Astrocyte (in vitro differentiated cells and primary cell): ENCODE measurements around the gene C22orf39. TPM values are rescaled to one million over a fixed set of nuclear protein-coding genes. Genes with fewer than 3 reads are reported as not detected.

Experiments
- DNase-seq: peaks from one replicate; pipeline ENCODE4 v3.0.0-alpha.2; 2010; ENCODE audit warnings: low read depth
- FAIRE-seq: peaks from 2 replicates; lab custom pipeline; 2011; peaks lifted over from hg19 to GRCh38; lab: Jason Lieb, UNC
- H2AFZ ChIP-seq: 2 replicates; pipeline ENCODE4 v1.6.0; 2012; ENCODE audit warnings: low read depth, low read length, inconsistent platforms
- H3K27ac ChIP-seq: 2 replicates; pipeline ENCODE4 v1.5.1; 2011; ENCODE audit warnings: low read depth, low read length, inconsistent platforms
- H3K27me3 ChIP-seq: 2 replicates; pipeline ENCODE4 v1.6.0; 2011; ENCODE audit warnings: low read length, inconsistent platforms; ENCODE audit not compliant: insufficient read depth
- H3K36me3 ChIP-seq: 2 replicates; pipeline ENCODE4 v1.5.1; 2011; ENCODE audit warnings: low read length, inconsistent platforms; ENCODE audit not compliant: insufficient read depth
- H3K4me1 ChIP-seq: 2 replicates; pipeline ENCODE4 v1.5.1; 2011; ENCODE audit warnings: low read length, inconsistent platforms; ENCODE audit not compliant: insufficient read depth
- H3K4me2 ChIP-seq: 2 replicates; pipeline ENCODE4 v1.6.0; 2012; ENCODE audit warnings: low read length, inconsistent platforms
- H3K4me3 ChIP-seq: 2 replicates; pipeline ENCODE4 v1.5.1; 2011; ENCODE audit warnings: low read depth, mild to moderate bottlenecking, low read length, inconsistent platforms; ENCODE audit not compliant: insufficient read depth
- H3K79me2 ChIP-seq: 2 replicates; pipeline ENCODE4 v1.6.0; 2012; ENCODE audit warnings: mild to moderate bottlenecking, low read length, inconsistent platforms; ENCODE audit not compliant: insufficient read depth
- H3K9ac ChIP-seq: 2 replicates; pipeline ENCODE4 v1.6.0; 2012; ENCODE audit warnings: mild to moderate bottlenecking, low read length, inconsistent platforms
- H3K9me3 ChIP-seq: 2 replicates; pipeline ENCODE4 v1.5.1; 2012; ENCODE audit warnings: low read depth, mild to moderate bottlenecking, low read length, inconsistent platforms; ENCODE audit not compliant: insufficient read depth
- H4K20me1 ChIP-seq: 2 replicates; pipeline ENCODE4 v1.6.0; 2012; ENCODE audit warnings: low read length, inconsistent platforms; ENCODE audit not compliant: insufficient read depth
- H3K27ac Mint-ChIP-seq: one replicate; pipeline ENCODE4 v1.8.0; 2021; ENCODE audit warnings: mild to moderate bottlenecking, mixed read lengths; ENCODE audit not compliant: unreplicated experiment
- H3K27me3 Mint-ChIP-seq: one replicate; pipeline ENCODE4 v1.8.0; 2021; ENCODE audit warnings: low read depth, mixed read lengths; ENCODE audit not compliant: unreplicated experiment
- H3K36me3 Mint-ChIP-seq: one replicate; pipeline ENCODE4 v1.8.0; 2021; ENCODE audit warnings: low read depth, mixed read lengths; ENCODE audit not compliant: unreplicated experiment
- H3K4me1 Mint-ChIP-seq: one replicate; pipeline ENCODE4 v1.8.0; 2021; ENCODE audit warnings: low read depth, mixed read lengths; ENCODE audit not compliant: unreplicated experiment
- H3K4me3 Mint-ChIP-seq: one replicate; pipeline ENCODE4 v1.8.0; 2021; ENCODE audit warnings: mild to moderate bottlenecking, moderate library complexity, mixed read lengths; ENCODE audit not compliant: unreplicated experiment
- H3K9me3 Mint-ChIP-seq: one replicate; pipeline ENCODE4 v1.8.0; 2021; ENCODE audit warnings: mild to moderate bottlenecking, mixed read lengths; ENCODE audit not compliant: unreplicated experiment
- EZH2 ChIP-seq: IDR thresholded peaks from 2 replicates; pipeline ENCODE4 v1.6.1; 2012; ENCODE audit warnings: mild to moderate bottlenecking, low read length, inconsistent platforms; ENCODE audit not compliant: insufficient read depth
- total RNA-seq: library from RNA; stranded (reverse); gene quantifications from 2 replicates; pipeline ENCODE4 v1.2.1, GENCODE V29; 2021
- TF ChIP-seq, protein P1 (sequence below): IDR thresholded peaks from 2 replicates; pipeline ENCODE4 v1.5.1; 2011; ENCODE audit warnings: low read depth, mild to moderate bottlenecking, inconsistent platforms, low read length, moderate library complexity; ENCODE audit not compliant: insufficient read depth

C22orf39 gene
- total RNA-seq, 1 donor from 2014 or later = 14.5 TPM

DNA sequence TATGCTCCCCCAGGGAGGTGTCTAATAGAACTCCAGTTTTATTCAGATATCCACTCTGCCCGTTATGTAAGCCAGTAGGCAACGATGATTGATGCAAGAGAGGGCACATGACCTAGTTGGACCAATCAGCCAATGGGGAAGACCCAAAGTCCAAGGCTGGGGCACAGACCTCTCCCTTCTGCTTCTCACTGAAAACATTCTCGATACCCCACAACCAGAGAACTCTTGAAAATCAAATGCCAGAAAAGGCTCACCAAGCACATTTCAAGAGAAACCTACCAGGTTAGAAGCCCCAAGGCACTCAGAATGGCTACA is 23.4 kb downstream of the C22orf39 start:
- H3K27me3 ChIP-seq = no peaks in the 10 kb centered on the region
- peaks cover 8% of the 10 kb centered on the region for H3K36me3 Mint-ChIP-seq

DNA sequence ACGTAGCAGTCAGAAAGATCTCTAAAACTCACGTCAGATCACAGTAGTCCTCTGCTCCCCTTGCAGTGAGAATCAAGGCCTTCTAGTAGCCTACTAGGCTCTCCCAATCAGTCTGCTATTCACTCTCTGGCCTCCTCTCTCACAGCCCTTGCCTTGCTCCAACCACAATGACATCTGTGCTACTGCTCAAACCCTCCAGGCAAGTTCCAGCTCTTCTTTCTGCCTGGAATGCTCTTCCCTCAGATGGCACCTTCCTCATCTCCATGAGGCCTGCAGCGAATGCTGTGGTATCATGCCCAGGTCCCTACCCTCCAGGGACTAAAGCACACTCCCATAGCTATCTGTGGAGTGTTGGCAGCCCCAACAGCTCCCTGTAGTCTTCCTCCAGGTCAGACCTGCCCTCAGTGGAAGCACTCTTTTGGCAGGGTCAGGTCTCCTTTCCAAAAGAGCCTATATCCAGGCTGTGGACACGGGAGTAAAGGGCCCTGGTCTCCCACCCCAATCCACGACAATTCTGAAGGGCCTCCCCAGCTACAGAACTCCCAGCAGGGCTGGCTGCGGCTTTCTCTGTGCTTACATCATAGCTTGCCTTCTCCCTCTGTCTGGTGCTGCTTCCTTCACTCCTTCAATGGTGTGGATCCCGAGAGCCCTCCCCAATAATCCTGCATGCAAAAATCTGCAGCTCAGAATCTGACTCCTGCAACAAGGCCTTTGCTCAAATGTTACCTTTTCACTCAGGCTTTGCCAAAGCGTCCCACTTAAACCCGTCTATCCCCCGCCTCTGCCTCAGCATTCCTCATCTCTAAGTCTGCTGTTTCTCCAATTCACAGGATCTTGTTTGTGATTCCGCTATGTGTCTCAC is 24.8 kb downstream of the C22orf39 start:
- Histone ChIP-seq H3K4me2 (peak overlapping the region; percentile 59), H4K20me1 (peaks cover 90% of the 10 kb centered on the region), H3K9me3 (no peaks in the 10 kb centered on the region), H3K4me1 (peaks cover 15% of the 10 kb centered on the region), H3K27me3 (no peaks in the 10 kb centered on the region), H3K9ac (peak overlapping the region; percentile 21), H3K27ac (peak overlapping the region; percentile 5), H3K4me3 (no peak overlapping the region), H2AFZ (no peak overlapping the region), H3K79me2 (peaks cover 98% of the 10 kb centered on the region), H3K36me3 (no peaks in the 10 kb centered on the region)
- no peak for DNase-seq
- peaks cover 8% of the 10 kb centered on the region for H3K36me3 Mint-ChIP-seq
- TF ChIP-seq, protein P1, sequence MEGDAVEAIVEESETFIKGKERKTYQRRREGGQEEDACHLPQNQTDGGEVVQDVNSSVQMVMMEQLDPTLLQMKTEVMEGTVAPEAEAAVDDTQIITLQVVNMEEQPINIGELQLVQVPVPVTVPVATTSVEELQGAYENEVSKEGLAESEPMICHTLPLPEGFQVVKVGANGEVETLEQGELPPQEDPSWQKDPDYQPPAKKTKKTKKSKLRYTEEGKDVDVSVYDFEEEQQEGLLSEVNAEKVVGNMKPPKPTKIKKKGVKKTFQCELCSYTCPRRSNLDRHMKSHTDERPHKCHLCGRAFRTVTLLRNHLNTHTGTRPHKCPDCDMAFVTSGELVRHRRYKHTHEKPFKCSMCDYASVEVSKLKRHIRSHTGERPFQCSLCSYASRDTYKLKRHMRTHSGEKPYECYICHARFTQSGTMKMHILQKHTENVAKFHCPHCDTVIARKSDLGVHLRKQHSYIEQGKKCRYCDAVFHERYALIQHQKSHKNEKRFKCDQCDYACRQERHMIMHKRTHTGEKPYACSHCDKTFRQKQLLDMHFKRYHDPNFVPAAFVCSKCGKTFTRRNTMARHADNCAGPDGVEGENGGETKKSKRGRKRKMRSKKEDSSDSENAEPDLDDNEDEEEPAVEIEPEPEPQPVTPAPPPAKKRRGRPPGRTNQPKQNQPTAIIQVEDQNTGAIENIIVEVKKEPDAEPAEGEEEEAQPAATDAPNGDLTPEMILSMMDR = no peak
- no peak for TF ChIP-seq EZH2
- no peak for FAIRE-seq
- peak overlapping the region; percentile 24 for H3K4me3 Mint-ChIP-seq
- no peaks in the 10 kb centered on the region for H3K9me3 Mint-ChIP-seq
- no peaks in the 10 kb centered on the region for H3K27me3 Mint-ChIP-seq
- peaks cover 23% of the 10 kb centered on the region for H3K4me1 Mint-ChIP-seq
- H3K27ac Mint-ChIP-seq = peak overlapping the region; percentile 42

More for the DNA sequence above, 23.4 kb downstream of the C22orf39 start:
- H3K4me3 ChIP-seq = no peak overlapping the region
- no peak for DNase-seq
- Mint-ChIP-seq H3K27ac (no peak overlapping the region), H3K4me1 (peaks cover 24% of the 10 kb centered on the region), H3K9me3 (no peaks in the 10 kb centered on the region), H3K4me3 (no peak overlapping the region), H3K27me3 (no peaks in the 10 kb centered on the region)
- peaks cover 19% of the 10 kb centered on the region for H3K4me1 ChIP-seq
- H3K9me3 ChIP-seq = no peaks in the 10 kb centered on the region
- TF ChIP-seq, protein P1 = no peak
- no peak for TF ChIP-seq EZH2
- peaks cover 90% of the 10 kb centered on the region for H4K20me1 ChIP-seq
- H2AFZ ChIP-seq = no peak overlapping the region
- no peak overlapping the region for H3K9ac ChIP-seq
- H3K27ac ChIP-seq = no peak overlapping the region
- no peak for FAIRE-seq
- peaks cover 99% of the 10 kb centered on the region for H3K79me2 ChIP-seq
- H3K36me3 ChIP-seq = no peaks in the 10 kb centered on the region
- H3K4me2 ChIP-seq = no peak overlapping the region

DNA sequence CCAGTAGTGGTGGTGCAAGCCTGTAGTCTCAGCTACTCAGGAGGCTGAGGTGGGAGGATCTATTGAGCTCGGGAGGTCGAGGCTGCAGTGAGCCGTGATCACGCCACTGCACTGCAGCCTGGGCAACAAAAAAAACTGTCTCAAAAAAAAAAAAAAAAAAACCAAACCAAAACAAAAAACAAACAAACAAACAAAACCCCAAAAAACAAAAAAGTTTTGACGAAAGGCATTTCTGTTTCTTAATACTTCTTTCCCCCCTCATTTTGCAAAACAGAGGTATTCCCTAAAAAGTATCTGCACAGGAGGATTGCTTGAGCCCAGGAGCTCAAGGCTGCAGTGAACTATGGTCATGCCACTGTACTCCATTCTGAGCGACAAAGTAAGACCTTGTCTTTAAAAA is 27.2 kb downstream of the C22orf39 start:
- Histone ChIP-seq H3K9ac (no peak overlapping the region), H3K9me3 (no peaks in the 10 kb centered on the region), H3K27ac (no peak overlapping the region), H3K79me2 (peaks cover 98% of the 10 kb centered on the region), H3K4me2 (no peak overlapping the region), H4K20me1 (peaks cover 92% of the 10 kb centered on the region), H3K36me3 (no peaks in the 10 kb centered on the region), H2AFZ (no peak overlapping the region), H3K27me3 (no peaks in the 10 kb centered on the region), H3K4me3 (no peak overlapping the region), H3K4me1 (peaks cover 15% of the 10 kb centered on the region)
- DNase-seq (no peak), FAIRE-seq (no peak)
- Mint-ChIP-seq H3K4me1 (peaks cover 23% of the 10 kb centered on the region), H3K9me3 (no peaks in the 10 kb centered on the region), H3K27me3 (no peaks in the 10 kb centered on the region), H3K4me3 (no peak overlapping the region), H3K27ac (no peak overlapping the region), H3K36me3 (peaks cover 3% of the 10 kb centered on the region)
- TF ChIP-seq, protein P1 = no peak
- no peak for TF ChIP-seq EZH2
